ENCODE data around the gene RBKS. TPM values are rescaled to one million over a fixed set of nuclear protein-coding genes. Genes with fewer than 3 reads are reported as not detected.
A peak's percentile ranks its signal among the peaks of the same experiment; 100 is the strongest.

RBKS gene
- total and polyA plus RNA-seq, 2 of the 13 experiments (the other 11 are each of a cell fraction or from before 2014, with no cell fraction given) = 7.7 to 8.3 TPM

DNA sequence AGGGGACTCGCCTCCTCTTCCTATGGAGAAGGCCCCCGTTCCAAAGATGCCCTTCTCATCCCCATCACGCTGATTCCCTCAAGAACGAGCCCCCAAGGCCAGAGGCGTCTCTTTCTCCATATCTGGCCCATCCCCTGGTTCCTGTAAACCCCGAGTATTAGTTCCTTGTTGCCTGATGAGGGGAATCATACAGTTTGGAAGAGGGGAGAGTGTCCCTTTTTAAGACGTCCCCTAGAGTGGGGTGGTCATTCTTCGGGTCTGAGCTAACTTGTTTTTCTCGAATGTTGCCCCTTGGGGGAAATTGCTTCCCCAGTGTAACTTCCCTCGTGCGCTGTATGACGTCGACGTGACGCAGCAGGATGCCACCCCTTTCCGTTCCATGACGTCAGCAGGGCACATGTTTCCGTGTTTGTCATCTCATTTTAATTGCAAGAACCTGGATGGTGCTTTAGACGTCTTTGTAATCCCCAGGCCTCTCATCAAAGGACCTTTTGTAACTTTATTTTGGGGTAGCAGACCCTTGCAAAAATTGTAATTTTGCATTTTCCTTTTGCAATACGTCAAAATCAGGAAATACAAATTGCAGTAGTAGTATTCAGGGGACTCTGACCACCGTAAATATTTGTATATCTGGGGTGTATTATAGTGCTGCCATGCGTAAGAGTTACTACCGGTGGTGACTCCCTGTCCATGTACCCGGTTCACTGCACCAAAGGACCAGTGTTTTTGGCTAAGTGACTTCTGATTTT is 911 bp upstream of the RBKS start (continued):
- TF ChIP-seq ZBTB40 (IDR thresholded peaks at IDR 0.05) (no peak), ZBTB40 (CRISPR knock-in tag; IDR thresholded peaks at IDR 0.05) (no peak), STAT5B (CRISPR knock-in tag; IDR thresholded peaks at IDR 0.05) (no peak), ZNF790 (CRISPR knock-in tag; IDR thresholded peaks at IDR 0.05; ENCODE audit: borderline replicate concordance) (no peak), CBX2 (IDR thresholded peaks at IDR 0.05; ENCODE audit: low read depth, low read length) (no peak), CBX2 (CRISPR knock-in tag; IDR thresholded peaks at IDR 0.05; ENCODE audit: low read depth) (peak; percentile 88; the same call in 1 of the 2 replicates), KLF16 (CRISPR knock-in tag; IDR thresholded peaks at IDR 0.05) (no peak), ATF4 (CRISPR knock-in tag; IDR thresholded peaks at IDR 0.05) (no peak), TEAD3 (CRISPR knock-in tag; optimal IDR thresholded peaks at IDR 0.05; ENCODE audit: borderline replicate concordance) (peak; percentile 41), ONECUT2 (CRISPR knock-in tag; IDR thresholded peaks at IDR 0.05) (no peak), ZNF83 (CRISPR knock-in tag; IDR thresholded peaks at IDR 0.05; ENCODE audit: borderline replicate concordance) (no peak), MIER2 (CRISPR knock-in tag; IDR thresholded peaks at IDR 0.05) (no peak), YY1 (IDR thresholded peaks at IDR 0.05; ENCODE audit: insufficient read depth, insufficient replicate concordance, low read depth, low read length) (no peak), HNRNPK (IDR thresholded peaks at IDR 0.05; ENCODE audit: low read depth, low read length, poor library complexity, severe bottlenecking) (no peak), ZNF468 (CRISPR knock-in tag; IDR thresholded peaks at IDR 0.05) (no peak), SP1 (IDR thresholded peaks at IDR 0.05) (no peak), SP1 (CRISPR knock-in tag; IDR thresholded peaks at IDR 0.05) (peak; percentile 78), ZNF225 (CRISPR knock-in tag; IDR thresholded peaks at IDR 0.05) (no peak; the same call in 1 of the 2 replicates), FOXK1 (CRISPR knock-in tag; IDR thresholded peaks at IDR 0.05; ENCODE audit: borderline replicate concordance, low read depth) (peak; percentile 48; the same call in 1 of the 2 replicates), TCF12 (IDR thresholded peaks at IDR 0.05) (no peak), TCF12 (CRISPR knock-in tag; IDR thresholded peaks at IDR 0.05) (no peak; the same call in 1 of the 2 replicates), SSRP1 (CRISPR knock-in tag; IDR thresholded peaks at IDR 0.05) (no peak), TP53 (CRISPR knock-in tag; conservative IDR thresholded peaks at IDR 0.05) (no peak)

All from HepG2 (cell line).